HCT116 (cell line): ENCODE results near the gene DNMT1. TPM values are rescaled to one million over a fixed set of nuclear protein-coding genes. Genes with fewer than 3 reads are reported as not detected.

Source experiments
- ATAC-seq: fragments of 200-7000 bp; cut with Tn5 transposase; 2 replicates; pipeline ENCODE4 v1.9.1; 2020; ENCODE audit warnings: mild to moderate bottlenecking, moderate library complexity
- BruUV-seq: library from RNA; stranded (reverse); fragments of 400-500 nt; replicated peaks from 2 replicates; lab custom pipeline; 2021; lab: Mats Ljungman, UMichigan
- CTCF ChIA-PET: fragments of 300-600 bp; sonication (Branson Sonifier 250); formaldehyde crosslinking; loops from one replicate; lab custom pipeline; 2021; ENCODE audit warnings: antibody characterized with exemption; lab: Charles Lee
- POLR2A ChIA-PET: fragments of 300-600, 350-600 bp; sonication (Branson Sonifier 250); formaldehyde crosslinking; loops from one replicate; lab custom pipeline; 2021; ENCODE audit warnings: antibody characterized with exemption; lab: Charles Lee
- RAD21 ChIA-PET, 2 experiments: fragments of 300-600 bp; sonication (Branson Sonifier 250); formaldehyde crosslinking; loops; one replicate each; lab custom pipeline; 2023; ENCODE audit warnings: low total read pairs in 2 of 2; ENCODE audit not compliant: uncharacterized antibody in 2 of 2, unreplicated experiment in 2 of 2, low non-redundant PET in 1 of 2; lab: Charles Lee
- DNase-seq: peaks from one replicate; pipeline ENCODE4 v3.0.0-alpha.2; 2010; ENCODE audit warnings: low read depth, low spot score
- H2AFZ ChIP-seq: fragments of 200-600 bp; shearing (Covaris generic), sonication (generic); 2 replicates; pipeline ENCODE4 v1.6.1; 2017; ENCODE audit warnings: low read depth, mixed run types, mixed read lengths, antibody characterized with exemption, low read length; ENCODE audit not compliant: poor library complexity, severe bottlenecking
- H3K27ac ChIP-seq: 2 replicates; pipeline ENCODE4 v1.5.1; 2012; ENCODE audit warnings: low read depth, low read length
- H3K27me3 ChIP-seq: fragments of 200-600 bp; sonication (generic); 2 replicates; pipeline ENCODE4 v1.6.1; 2016; ENCODE audit warnings: mixed run types, low read length, mixed read lengths; ENCODE audit not compliant: insufficient read depth
- H3K36me3 ChIP-seq, 2 experiments: fragments of 200-500 bp in 1 of 2; fragments of 200-600 bp in 1 of 2; sonication (Bioruptor generic) in 1 of 2; sonication (generic) in 1 of 2; 2 replicates each; pipeline versions ENCODE4 v1.5.1 to v1.6.1; 2014 to 2016; ENCODE audit warnings: low read length in 2 of 2, inconsistent platforms in 1 of 2, mixed read lengths in 1 of 2, mixed run types in 1 of 2; ENCODE audit not compliant: insufficient read depth in 2 of 2, control insufficient read depth in 1 of 2
- H3K4me1 ChIP-seq, 2 experiments: fragments of 200-600 bp in 1 of 2; sonication (generic) in 1 of 2; 2 replicates each; pipeline versions ENCODE4 v1.5.1 to v1.6.1; 2012 to 2017; ENCODE audit warnings: low read length in 2 of 2, inconsistent platforms in 1 of 2, mild to moderate bottlenecking in 1 of 2, mixed read lengths in 1 of 2, mixed run types in 1 of 2, moderate library complexity in 1 of 2; ENCODE audit not compliant: insufficient read depth in 2 of 2, control insufficient read depth in 1 of 2
- H3K4me2 ChIP-seq: fragments of 200-600 bp; sonication (generic); 2 replicates; pipeline ENCODE4 v1.6.1; 2017; ENCODE audit warnings: mixed run types, low read length, mixed read lengths
- H3K4me3 ChIP-seq, 2 experiments: fragments of 200-600 bp in 1 of 2; sonication (generic) in 1 of 2; replicated peaks in 1 of 2; 2 replicates each; pipeline ENCODE4 v1.5.1; 2011 to 2016; ENCODE audit warnings: low read length in 2 of 2, control low read depth in 1 of 2, low read depth in 1 of 2, mild to moderate bottlenecking in 1 of 2, mixed read lengths in 1 of 2, mixed run types in 1 of 2
- H3K79me2 ChIP-seq: fragments of 200-600 bp; sonication (generic); 2 replicates; pipeline ENCODE4 v1.6.1; 2017; ENCODE audit warnings: mild to moderate bottlenecking, mixed run types, low read length, moderate library complexity, mixed read lengths; ENCODE audit not compliant: insufficient read depth
- H3K9ac ChIP-seq: fragments of 200-600 bp; sonication (generic); 2 replicates; pipeline ENCODE4 v1.6.1; 2016; ENCODE audit warnings: low read length, mixed read lengths
- H3K9me2 ChIP-seq: fragments of 200-600 bp; sonication (generic), shearing (Covaris generic); 2 replicates; pipeline ENCODE4 v1.6.1; 2017; ENCODE audit warnings: mixed run types, mild to moderate bottlenecking, moderate library complexity; ENCODE audit not compliant: insufficient read depth
- H3K9me3 ChIP-seq, 2 experiments: fragments of 200-500 bp in 1 of 2; fragments of 200-600 bp in 1 of 2; sonication (Bioruptor generic) in 1 of 2; sonication (generic) in 1 of 2; 2 replicates each; pipeline ENCODE4 v1.6.1; 2014 to 2017; ENCODE audit warnings: low read length in 2 of 2, mixed read lengths in 2 of 2, inconsistent platforms in 1 of 2, low read depth in 1 of 2, mild to moderate bottlenecking in 1 of 2, mixed run types in 1 of 2, moderate library complexity in 1 of 2; ENCODE audit not compliant: control insufficient read depth in 1 of 2, insufficient read depth in 1 of 2
- H4K20me1 ChIP-seq: fragments of 200-600 bp; sonication (generic), shearing (Covaris generic); 2 replicates; pipeline ENCODE4 v1.6.1; 2017; ENCODE audit warnings: mixed run types, mild to moderate bottlenecking, moderate library complexity; ENCODE audit not compliant: insufficient read depth
- CBX3 ChIP-seq: IDR thresholded peaks from 2 replicates; pipeline ENCODE4 v1.6.1; 2012; ENCODE audit warnings: low read depth
- EGR1 ChIP-seq: IDR thresholded peaks from 2 replicates; pipeline ENCODE4 v1.6.1; 2012; ENCODE audit warnings: low read depth
- ELF1 ChIP-seq: IDR thresholded peaks from 2 replicates; pipeline ENCODE4 v1.6.1; 2012; ENCODE audit warnings: low read depth, borderline replicate concordance
- EZH2phosphoT487 ChIP-seq: fragments of 200-600 bp; IDR thresholded peaks from 2 replicates; pipeline ENCODE4 v1.6.1; 2018; ENCODE audit warnings: antibody characterized with exemption, borderline replicate concordance
- MAX ChIP-seq: IDR thresholded peaks from 2 replicates; pipeline ENCODE4 v1.6.1; 2012
- POLR2A ChIP-seq: IDR thresholded peaks from 2 replicates; pipeline ENCODE4 v1.7.0; 2011; ENCODE audit warnings: borderline replicate concordance; ENCODE audit not compliant: insufficient read depth, insufficient read length; ENCODE audit errors: extremely low read depth
- POLR2AphosphoS5 ChIP-seq: IDR thresholded peaks from 2 replicates; pipeline ENCODE4 v1.6.1; 2011; ENCODE audit warnings: mild to moderate bottlenecking, low read depth, low read length, moderate library complexity
- REST ChIP-seq: IDR thresholded peaks from 2 replicates; pipeline ENCODE4 v1.6.1; 2012; ENCODE audit warnings: low read depth
- YY1 ChIP-seq: IDR thresholded peaks from 2 replicates; pipeline ENCODE4 v1.6.1; 2011; ENCODE audit warnings: low read length, low read depth, moderate library complexity, mild to moderate bottlenecking; ENCODE audit not compliant: insufficient replicate concordance; ENCODE audit errors: extremely low read depth
- ZFX ChIP-seq: fragments of 450-650 bp; IDR thresholded peaks from 2 replicates; pipeline ENCODE4 v1.6.1; 2017
- ZNF274 ChIP-seq: fragments of 200-500 bp; sonication (Bioruptor generic); IDR thresholded peaks from 2 replicates; pipeline ENCODE4 v1.6.1; 2014; ENCODE audit warnings: mild to moderate bottlenecking, low read depth, low read length, inconsistent platforms
- intact Hi-C: fragments of 100-400 bp; cut with micrococcal nuclease; formaldehyde crosslinking; loops from 2 replicates; pipeline ENCODE4 v1.10.0; 2022
- total RNA-seq: library from RNA; stranded (reverse); gene quantifications from one replicate; pipeline ENCODE4 v1.2.1, GENCODE V29; 2021; ENCODE audit not compliant: unreplicated experiment
- TF ChIP-seq, protein P1 (sequence below): IDR thresholded peaks from 2 replicates; pipeline ENCODE4 v1.6.1; 2011; ENCODE audit warnings: mild to moderate bottlenecking, low read length, moderate library complexity; ENCODE audit not compliant: insufficient replicate concordance; ENCODE audit errors: extremely low read depth

DNMT1 gene
- total RNA-seq, 1 experiment from 2014 or later: 235 TPM

DNA sequence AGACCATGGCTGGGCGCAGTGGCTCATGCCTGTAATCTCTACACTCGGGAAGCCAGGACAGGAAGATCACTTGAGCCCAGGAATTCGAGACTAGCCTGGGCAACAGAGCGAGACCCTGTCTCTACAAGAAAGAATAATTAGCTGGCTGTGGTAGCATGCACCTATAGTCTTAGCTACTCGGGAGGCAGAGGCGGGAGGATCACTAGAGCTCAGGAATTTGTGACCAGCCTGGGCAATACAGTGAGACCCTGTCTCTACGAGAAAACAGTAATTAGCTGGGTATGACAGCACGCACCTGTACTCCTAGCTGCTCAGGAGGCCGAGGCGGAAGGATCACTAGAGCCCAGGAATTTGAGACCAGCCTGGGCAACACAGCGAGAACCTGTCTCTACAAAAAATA, 7.4 kb downstream of the DNMT1 start:
- H3K4me2 ChIP-seq: no peak overlapping the region
- CTCF ChIA-PET: no interaction called here
- H3K4me3 ChIP-seq: no peak overlapping the region
- ATAC-seq (no peak), DNase-seq (no peak)
- no peak overlapping the region for H2AFZ ChIP-seq
- no peaks in the 10 kb centered on the region for H3K9me2 ChIP-seq
- H3K36me3 ChIP-seq: peaks cover 12 to 38% of the 10 kb centered on the region in 2 experiments; a peak in 3 of 4 replicates
- peaks cover 99% of the 10 kb centered on the region for H3K79me2 ChIP-seq
- TF ChIP-seq ELF1: no peak
- no peak for TF ChIP-seq MAX
- no peak for TF ChIP-seq ZFX
- TF ChIP-seq ZNF274: no peak
- TF ChIP-seq EGR1: no peak
- no peak for TF ChIP-seq POLR2A
- TF ChIP-seq REST: no peak
- TF ChIP-seq CBX3: no peak
- no peak for TF ChIP-seq EZH2phosphoT487
- no peak for TF ChIP-seq POLR2AphosphoS5
- TF ChIP-seq YY1: no peak
- TF ChIP-seq, protein P1, sequence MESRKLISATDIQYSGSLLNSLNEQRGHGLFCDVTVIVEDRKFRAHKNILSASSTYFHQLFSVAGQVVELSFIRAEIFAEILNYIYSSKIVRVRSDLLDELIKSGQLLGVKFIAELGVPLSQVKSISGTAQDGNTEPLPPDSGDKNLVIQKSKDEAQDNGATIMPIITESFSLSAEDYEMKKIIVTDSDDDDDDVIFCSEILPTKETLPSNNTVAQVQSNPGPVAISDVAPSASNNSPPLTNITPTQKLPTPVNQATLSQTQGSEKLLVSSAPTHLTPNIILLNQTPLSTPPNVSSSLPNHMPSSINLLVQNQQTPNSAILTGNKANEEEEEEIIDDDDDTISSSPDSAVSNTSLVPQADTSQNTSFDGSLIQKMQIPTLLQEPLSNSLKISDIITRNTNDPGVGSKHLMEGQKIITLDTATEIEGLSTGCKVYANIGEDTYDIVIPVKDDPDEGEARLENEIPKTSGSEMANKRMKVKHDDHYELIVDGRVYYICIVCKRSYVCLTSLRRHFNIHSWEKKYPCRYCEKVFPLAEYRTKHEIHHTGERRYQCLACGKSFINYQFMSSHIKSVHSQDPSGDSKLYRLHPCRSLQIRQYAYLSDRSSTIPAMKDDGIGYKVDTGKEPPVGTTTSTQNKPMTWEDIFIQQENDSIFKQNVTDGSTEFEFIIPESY: no peak
- no peak overlapping the region for H3K27ac ChIP-seq
- POLR2A ChIA-PET: no interaction called here
- H3K9me3 ChIP-seq: no peaks in the 10 kb centered on the region
- no peaks in the 10 kb centered on the region for H3K27me3 ChIP-seq
- RAD21 ChIA-PET: no interaction called here
- intact Hi-C loops: no loop called here
- peaks cover 28% of the 10 kb centered on the region; the same call in 1 of the 2 replicates for H4K20me1 ChIP-seq
- BruUV-seq: no TSS peak
- no peak overlapping the region for H3K9ac ChIP-seq
- H3K4me1 ChIP-seq: no peaks in the 10 kb centered on the region
